Measurements from ENCODE around the gene CCDC146. TPM values are rescaled to one million over a fixed set of nuclear protein-coding genes. Genes with fewer than 3 reads are reported as not detected.

Gene CCDC146
- total and polyA plus RNA-seq, 2 of the 8 experiments (the other 6 are each of a cell fraction or from before 2014, with no cell fraction given), result 0.88 to 2.4 TPM

DNA sequence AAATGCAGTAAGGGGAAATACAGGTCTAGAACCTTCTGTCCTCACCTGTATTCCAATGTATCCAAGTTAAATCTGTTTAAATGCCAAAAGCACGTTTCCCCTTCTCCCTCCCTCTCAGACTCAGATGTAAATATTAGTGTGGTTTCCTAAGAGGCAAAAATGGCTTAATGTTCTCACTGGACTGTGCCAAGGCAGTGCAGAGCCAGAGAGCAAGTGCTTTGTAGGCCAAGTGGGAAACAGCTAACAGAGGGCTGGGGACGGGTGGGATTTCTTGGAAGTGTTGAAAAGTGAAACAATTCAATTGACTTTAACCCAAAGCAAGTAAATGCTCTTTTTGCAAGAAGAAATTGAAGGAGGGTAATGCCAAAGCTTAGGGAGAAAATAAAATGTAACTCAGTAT is 190.7 kb downstream of the CCDC146 start (continued):
- TF ChIP-seq, protein P1, sequence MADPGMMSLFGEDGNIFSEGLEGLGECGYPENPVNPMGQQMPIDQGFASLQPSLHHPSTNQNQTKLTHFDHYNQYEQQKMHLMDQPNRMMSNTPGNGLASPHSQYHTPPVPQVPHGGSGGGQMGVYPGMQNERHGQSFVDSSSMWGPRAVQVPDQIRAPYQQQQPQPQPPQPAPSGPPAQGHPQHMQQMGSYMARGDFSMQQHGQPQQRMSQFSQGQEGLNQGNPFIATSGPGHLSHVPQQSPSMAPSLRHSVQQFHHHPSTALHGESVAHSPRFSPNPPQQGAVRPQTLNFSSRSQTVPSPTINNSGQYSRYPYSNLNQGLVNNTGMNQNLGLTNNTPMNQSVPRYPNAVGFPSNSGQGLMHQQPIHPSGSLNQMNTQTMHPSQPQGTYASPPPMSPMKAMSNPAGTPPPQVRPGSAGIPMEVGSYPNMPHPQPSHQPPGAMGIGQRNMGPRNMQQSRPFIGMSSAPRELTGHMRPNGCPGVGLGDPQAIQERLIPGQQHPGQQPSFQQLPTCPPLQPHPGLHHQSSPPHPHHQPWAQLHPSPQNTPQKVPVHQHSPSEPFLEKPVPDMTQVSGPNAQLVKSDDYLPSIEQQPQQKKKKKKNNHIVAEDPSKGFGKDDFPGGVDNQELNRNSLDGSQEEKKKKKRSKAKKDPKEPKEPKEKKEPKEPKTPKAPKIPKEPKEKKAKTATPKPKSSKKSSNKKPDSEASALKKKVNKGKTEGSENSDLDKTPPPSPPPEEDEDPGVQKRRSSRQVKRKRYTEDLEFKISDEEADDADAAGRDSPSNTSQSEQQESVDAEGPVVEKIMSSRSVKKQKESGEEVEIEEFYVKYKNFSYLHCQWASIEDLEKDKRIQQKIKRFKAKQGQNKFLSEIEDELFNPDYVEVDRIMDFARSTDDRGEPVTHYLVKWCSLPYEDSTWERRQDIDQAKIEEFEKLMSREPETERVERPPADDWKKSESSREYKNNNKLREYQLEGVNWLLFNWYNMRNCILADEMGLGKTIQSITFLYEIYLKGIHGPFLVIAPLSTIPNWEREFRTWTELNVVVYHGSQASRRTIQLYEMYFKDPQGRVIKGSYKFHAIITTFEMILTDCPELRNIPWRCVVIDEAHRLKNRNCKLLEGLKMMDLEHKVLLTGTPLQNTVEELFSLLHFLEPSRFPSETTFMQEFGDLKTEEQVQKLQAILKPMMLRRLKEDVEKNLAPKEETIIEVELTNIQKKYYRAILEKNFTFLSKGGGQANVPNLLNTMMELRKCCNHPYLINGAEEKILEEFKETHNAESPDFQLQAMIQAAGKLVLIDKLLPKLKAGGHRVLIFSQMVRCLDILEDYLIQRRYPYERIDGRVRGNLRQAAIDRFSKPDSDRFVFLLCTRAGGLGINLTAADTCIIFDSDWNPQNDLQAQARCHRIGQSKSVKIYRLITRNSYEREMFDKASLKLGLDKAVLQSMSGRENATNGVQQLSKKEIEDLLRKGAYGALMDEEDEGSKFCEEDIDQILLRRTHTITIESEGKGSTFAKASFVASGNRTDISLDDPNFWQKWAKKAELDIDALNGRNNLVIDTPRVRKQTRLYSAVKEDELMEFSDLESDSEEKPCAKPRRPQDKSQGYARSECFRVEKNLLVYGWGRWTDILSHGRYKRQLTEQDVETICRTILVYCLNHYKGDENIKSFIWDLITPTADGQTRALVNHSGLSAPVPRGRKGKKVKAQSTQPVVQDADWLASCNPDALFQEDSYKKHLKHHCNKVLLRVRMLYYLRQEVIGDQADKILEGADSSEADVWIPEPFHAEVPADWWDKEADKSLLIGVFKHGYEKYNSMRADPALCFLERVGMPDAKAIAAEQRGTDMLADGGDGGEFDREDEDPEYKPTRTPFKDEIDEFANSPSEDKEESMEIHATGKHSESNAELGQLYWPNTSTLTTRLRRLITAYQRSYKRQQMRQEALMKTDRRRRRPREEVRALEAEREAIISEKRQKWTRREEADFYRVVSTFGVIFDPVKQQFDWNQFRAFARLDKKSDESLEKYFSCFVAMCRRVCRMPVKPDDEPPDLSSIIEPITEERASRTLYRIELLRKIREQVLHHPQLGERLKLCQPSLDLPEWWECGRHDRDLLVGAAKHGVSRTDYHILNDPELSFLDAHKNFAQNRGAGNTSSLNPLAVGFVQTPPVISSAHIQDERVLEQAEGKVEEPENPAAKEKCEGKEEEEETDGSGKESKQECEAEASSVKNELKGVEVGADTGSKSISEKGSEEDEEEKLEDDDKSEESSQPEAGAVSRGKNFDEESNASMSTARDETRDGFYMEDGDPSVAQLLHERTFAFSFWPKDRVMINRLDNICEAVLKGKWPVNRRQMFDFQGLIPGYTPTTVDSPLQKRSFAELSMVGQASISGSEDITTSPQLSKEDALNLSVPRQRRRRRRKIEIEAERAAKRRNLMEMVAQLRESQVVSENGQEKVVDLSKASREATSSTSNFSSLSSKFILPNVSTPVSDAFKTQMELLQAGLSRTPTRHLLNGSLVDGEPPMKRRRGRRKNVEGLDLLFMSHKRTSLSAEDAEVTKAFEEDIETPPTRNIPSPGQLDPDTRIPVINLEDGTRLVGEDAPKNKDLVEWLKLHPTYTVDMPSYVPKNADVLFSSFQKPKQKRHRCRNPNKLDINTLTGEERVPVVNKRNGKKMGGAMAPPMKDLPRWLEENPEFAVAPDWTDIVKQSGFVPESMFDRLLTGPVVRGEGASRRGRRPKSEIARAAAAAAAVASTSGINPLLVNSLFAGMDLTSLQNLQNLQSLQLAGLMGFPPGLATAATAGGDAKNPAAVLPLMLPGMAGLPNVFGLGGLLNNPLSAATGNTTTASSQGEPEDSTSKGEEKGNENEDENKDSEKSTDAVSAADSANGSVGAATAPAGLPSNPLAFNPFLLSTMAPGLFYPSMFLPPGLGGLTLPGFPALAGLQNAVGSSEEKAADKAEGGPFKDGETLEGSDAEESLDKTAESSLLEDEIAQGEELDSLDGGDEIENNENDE (IDR thresholded peaks at IDR 0.05; ENCODE audit: insufficient replicate concordance, low read length), result no peak
- TF ChIP-seq SP2 (IDR thresholded peaks at IDR 0.05; ENCODE audit: low read length) (no peak), JUND (IDR thresholded peaks at IDR 0.05; ENCODE audit: low read length) (no peak), BACH1 (IDR thresholded peaks at IDR 0.05; ENCODE audit: low read length) (no peak), TAF7 (optimal IDR thresholded peaks at IDR 0.05; ENCODE audit: borderline replicate concordance, low read depth, low read length) (no peak), EGR1 (IDR thresholded peaks at IDR 0.05; ENCODE audit: borderline replicate concordance, low read depth, low read length) (no peak), ASH2L (IDR thresholded peaks at IDR 0.05; ENCODE audit: low read length) (no peak), SP4 (IDR thresholded peaks at IDR 0.05; ENCODE audit: low read length) (no peak), TCF12 (IDR thresholded peaks at IDR 0.05; ENCODE audit: low read depth, low read length) (no peak)
- TF ChIP-seq, protein P2, sequence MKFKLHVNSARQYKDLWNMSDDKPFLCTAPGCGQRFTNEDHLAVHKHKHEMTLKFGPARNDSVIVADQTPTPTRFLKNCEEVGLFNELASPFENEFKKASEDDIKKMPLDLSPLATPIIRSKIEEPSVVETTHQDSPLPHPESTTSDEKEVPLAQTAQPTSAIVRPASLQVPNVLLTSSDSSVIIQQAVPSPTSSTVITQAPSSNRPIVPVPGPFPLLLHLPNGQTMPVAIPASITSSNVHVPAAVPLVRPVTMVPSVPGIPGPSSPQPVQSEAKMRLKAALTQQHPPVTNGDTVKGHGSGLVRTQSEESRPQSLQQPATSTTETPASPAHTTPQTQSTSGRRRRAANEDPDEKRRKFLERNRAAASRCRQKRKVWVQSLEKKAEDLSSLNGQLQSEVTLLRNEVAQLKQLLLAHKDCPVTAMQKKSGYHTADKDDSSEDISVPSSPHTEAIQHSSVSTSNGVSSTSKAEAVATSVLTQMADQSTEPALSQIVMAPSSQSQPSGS (IDR thresholded peaks at IDR 0.05; ENCODE audit: low read length), result no peak
- TF ChIP-seq, protein P3, sequence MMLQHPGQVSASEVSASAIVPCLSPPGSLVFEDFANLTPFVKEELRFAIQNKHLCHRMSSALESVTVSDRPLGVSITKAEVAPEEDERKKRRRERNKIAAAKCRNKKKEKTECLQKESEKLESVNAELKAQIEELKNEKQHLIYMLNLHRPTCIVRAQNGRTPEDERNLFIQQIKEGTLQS (IDR thresholded peaks at IDR 0.05; ENCODE audit: insufficient read depth, low read depth, low read length), result no peak

All from H1 (cell line).